IPS-18a (cell line): ENCODE measurements around the gene MEIS3.

Experiments
- H3K27ac ChIP-seq: one replicate; pipeline ENCODE4 v1.5.1; 2013; ENCODE audit warnings: low read length
- H3K27me3 ChIP-seq: one replicate; pipeline ENCODE4 v1.6.1; 2013; ENCODE audit warnings: mild to moderate bottlenecking, low read length; ENCODE audit not compliant: control insufficient read depth, insufficient read depth
- H3K36me3 ChIP-seq: one replicate; pipeline ENCODE4 v1.6.1; 2013; ENCODE audit warnings: low read depth, low read length; ENCODE audit not compliant: control insufficient read depth
- H3K4me1 ChIP-seq: one replicate; pipeline ENCODE4 v1.6.1; 2013; ENCODE audit warnings: low read depth, low read length; ENCODE audit not compliant: control insufficient read depth
- H3K4me3 ChIP-seq: one replicate; pipeline ENCODE4 v1.5.1; 2013; ENCODE audit warnings: low read length
- H3K9ac ChIP-seq: one replicate; pipeline ENCODE4 v1.6.1; 2013; ENCODE audit warnings: mild to moderate bottlenecking, low read length, moderate library complexity
- H3K9me3 ChIP-seq: one replicate; pipeline ENCODE4 v1.6.1; 2013; ENCODE audit warnings: low read depth, low read length; ENCODE audit not compliant: control insufficient read depth

The MEIS3 gene

DNA sequence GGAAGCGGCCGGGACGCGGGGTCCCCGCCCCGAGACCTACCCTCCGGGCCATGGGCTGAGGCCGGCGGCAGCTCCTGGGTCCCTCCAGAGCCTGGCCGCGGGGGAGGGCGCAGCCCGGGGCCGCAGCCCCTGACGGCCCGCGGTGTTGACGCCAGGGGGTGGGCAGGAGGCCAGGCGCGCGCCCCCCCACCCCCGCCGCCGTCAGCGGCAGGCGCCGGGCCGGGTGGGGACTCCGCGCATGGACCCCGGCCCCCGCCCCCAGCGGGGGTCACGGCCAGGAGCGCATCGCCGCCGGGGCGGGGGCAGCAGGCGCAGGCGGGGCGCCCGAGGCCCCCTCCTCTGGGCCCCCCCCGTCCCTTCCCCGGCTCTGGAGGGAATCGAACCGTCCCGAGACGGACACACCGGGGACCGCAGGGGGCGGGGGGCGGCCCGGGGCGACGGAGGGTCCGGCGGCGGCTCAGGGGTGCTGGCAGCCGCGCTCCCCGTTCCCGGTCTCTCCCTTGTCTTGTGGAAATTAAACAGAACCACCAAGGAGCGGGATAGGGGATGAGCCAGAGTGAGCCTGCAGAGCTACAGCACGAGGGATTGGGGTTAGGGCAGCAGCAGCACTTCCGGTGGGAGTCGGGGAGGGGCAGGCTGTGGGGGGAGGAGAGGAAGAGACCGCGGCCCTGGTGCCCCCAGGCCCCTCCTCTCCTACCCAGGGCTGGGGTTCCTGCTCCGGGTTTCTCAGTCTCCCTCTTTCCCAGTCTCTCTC is at the start of gene MEIS3:
Gene MEIS3, minus strand, starts transcription at position 498 of the 754 bp plus-strand sequence. Its CDS starts 446 bp downstream, at position 52.
- H3K27me3 ChIP-seq = peaks cover 77% of the 10 kb centered on the region
- no peak within 1 kb of the TSS for H3K27ac ChIP-seq
- H3K9ac ChIP-seq = no peak within 1 kb of the TSS
- peak within 1 kb of the TSS; percentile 61 for H3K4me3 ChIP-seq
- H3K36me3 ChIP-seq = no peaks in the 10 kb centered on the region
- peaks cover 22% of the 10 kb centered on the region for H3K4me1 ChIP-seq
- H3K9me3 ChIP-seq = no peaks in the 10 kb centered on the region

DNA sequence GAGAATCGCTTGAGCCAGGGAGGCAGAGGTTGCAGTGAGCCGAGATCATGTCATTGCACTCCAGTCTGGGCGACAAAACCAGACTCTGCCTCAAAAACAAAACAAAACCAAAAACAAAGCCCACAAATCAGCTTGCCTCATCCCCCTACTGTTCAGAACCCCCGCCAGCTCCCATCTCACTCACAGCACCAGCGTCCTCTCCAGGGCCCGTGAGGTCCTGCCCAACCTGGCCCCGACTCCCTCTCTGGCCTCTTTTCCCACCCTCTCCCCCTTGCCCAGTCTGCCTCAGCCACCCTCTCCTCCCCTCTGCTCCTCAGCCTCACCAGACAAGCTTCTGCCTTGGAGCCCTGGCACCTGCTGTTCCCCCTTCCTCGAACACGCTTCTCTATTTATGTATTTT is 48.6 kb upstream of the MEIS3 start:
- H3K4me1 ChIP-seq = peaks cover 11% of the 10 kb centered on the region
- no peak overlapping the region for H3K9ac ChIP-seq
- H3K36me3 ChIP-seq = no peaks in the 10 kb centered on the region
- peaks cover 14% of the 10 kb centered on the region for H3K27me3 ChIP-seq
- no peaks in the 10 kb centered on the region for H3K9me3 ChIP-seq
- no peak overlapping the region for H3K4me3 ChIP-seq
- H3K27ac ChIP-seq = no peak overlapping the region

DNA sequence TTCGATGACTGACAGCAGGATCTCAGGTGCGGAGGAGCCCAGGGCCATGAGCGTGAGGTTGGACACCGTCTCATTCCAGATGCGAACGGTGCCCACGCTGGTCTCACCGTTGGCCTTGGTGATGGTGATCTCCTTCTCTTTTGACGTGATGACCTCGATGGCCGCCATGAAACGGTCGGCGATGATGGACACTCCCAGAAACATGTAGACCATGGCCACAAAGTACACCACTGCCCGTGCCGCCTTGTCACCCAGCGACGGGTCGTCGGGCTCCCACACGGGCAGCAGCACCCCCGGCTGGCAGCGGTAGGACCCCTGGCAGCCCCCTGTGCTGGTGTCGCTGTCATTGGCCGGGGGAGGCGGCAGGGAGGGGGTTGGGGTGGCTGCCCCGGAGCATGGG is 46.6 kb upstream of the MEIS3 start:
- H3K4me3 ChIP-seq = no peak overlapping the region
- no peak overlapping the region for H3K27ac ChIP-seq
- H3K9me3 ChIP-seq = no peaks in the 10 kb centered on the region
- peaks cover 10% of the 10 kb centered on the region for H3K27me3 ChIP-seq
- H3K9ac ChIP-seq = no peak overlapping the region
- peaks cover 11% of the 10 kb centered on the region for H3K4me1 ChIP-seq
- H3K36me3 ChIP-seq = no peaks in the 10 kb centered on the region

DNA sequence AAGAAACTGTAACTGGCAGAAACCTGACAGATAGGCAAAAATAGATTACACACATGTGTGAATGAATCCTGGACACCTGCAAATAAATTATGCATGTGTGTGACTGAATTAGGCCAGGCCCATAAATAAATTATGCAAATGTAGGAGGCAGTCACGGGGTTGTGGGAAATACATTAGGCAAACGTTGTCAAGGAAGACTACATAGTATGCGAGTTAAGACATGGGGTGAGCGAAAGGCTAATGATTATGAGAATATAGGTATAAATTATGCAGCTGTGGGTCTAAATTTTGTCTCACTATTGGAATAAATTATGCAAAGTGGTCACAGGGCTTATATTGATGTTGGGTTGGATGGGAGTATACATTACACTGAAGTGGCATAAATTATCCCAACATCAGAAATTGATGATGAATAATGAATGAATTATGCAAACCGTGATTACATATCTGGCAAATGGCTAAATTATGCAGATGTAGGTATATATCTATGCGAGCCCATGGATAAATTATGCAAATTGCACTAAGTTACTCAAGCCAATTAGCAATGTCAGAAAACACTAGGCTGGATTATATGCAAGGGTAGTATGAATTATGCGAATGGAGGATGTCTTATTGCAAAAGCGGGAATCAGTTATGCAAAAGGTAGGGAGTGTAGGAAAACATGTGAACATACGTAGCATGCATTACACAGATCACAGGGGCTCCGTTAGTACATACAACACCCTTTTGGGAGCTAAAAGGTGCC is 45.5 kb upstream of the MEIS3 start:
- Histone ChIP-seq H3K4me3 (no peak overlapping the region), H3K9me3 (no peaks in the 10 kb centered on the region), H3K27ac (no peak overlapping the region), H3K4me1 (peaks cover 11% of the 10 kb centered on the region), H3K36me3 (no peaks in the 10 kb centered on the region), H3K9ac (no peak overlapping the region), H3K27me3 (no peaks in the 10 kb centered on the region)

DNA sequence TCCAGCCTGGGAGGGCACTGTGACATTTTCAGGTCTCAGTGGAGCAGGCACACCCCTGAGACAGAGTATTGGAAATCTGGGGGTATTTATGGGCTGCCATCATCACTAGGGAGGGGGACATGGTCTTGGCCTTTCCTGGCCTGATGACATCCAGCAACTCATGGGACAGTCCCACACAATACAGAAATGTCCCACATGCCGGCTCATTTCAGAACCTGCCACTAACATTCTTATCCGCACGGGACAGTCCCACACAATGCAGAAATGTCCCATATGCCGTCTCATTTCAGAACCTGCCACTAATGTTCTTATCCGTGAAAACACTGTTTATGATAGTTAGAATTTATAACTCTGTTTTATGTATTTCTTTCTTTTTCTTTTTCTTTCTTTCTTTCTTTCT is 42.5 kb upstream of the MEIS3 start:
- no peak overlapping the region for H3K27ac ChIP-seq
- H3K4me1 ChIP-seq = peaks cover 5% of the 10 kb centered on the region
- H3K9me3 ChIP-seq = no peaks in the 10 kb centered on the region
- no peak overlapping the region for H3K9ac ChIP-seq
- peaks cover 18% of the 10 kb centered on the region for H3K27me3 ChIP-seq
- H3K4me3 ChIP-seq = no peak overlapping the region
- H3K36me3 ChIP-seq = no peaks in the 10 kb centered on the region

DNA sequence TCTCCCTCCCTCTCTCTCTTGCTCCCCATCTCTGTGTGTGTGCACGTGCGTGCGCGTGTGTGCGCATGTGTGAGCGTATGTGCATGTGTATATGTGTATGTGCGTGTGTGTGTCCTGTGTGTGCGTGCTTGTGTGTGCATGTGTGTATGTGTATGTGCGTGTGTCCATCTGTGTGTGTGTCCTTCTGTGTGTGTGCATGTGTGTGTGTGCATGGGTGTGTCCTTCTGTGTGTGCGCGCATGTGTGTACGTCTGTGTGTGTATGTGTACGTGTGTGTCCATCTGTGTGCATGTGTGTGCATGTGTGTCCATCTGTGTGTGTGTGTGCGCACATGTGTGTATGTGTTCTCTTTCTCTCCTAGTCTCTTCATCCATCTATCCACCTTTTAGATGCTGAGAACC is 40.1 kb upstream of the MEIS3 start:
- H3K27ac ChIP-seq = no peak overlapping the region
- H3K9ac ChIP-seq = no peak overlapping the region
- no peaks in the 10 kb centered on the region for H3K4me1 ChIP-seq
- no peaks in the 10 kb centered on the region for H3K36me3 ChIP-seq
- H3K27me3 ChIP-seq = peaks cover 18% of the 10 kb centered on the region
- H3K4me3 ChIP-seq = no peak overlapping the region
- H3K9me3 ChIP-seq = no peaks in the 10 kb centered on the region

DNA sequence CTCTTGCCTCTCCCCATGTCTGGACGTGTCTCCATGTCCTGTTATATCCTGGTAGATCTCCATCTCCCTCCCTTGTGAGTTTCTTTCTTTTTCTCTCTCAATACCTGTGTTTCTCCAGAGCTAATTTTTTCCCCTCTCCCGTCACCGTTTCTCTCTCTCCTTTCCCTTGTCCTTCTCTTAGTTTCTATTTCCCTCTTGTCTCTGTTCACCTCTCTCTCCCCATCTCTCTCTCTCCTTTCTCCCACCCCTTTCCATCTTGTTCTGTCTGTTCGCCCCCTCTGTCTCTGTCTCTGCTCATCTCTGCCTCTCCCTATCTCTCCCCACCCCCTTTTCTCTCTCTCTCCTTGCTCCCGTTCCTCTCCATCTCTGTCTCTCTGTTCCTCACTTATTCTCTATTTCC is 39.3 kb upstream of the MEIS3 start:
- H3K4me1 ChIP-seq = no peaks in the 10 kb centered on the region
- no peak overlapping the region for H3K4me3 ChIP-seq
- no peaks in the 10 kb centered on the region for H3K36me3 ChIP-seq
- H3K9me3 ChIP-seq = no peaks in the 10 kb centered on the region
- H3K9ac ChIP-seq = no peak overlapping the region
- peaks cover 18% of the 10 kb centered on the region for H3K27me3 ChIP-seq
- H3K27ac ChIP-seq = no peak overlapping the region

DNA sequence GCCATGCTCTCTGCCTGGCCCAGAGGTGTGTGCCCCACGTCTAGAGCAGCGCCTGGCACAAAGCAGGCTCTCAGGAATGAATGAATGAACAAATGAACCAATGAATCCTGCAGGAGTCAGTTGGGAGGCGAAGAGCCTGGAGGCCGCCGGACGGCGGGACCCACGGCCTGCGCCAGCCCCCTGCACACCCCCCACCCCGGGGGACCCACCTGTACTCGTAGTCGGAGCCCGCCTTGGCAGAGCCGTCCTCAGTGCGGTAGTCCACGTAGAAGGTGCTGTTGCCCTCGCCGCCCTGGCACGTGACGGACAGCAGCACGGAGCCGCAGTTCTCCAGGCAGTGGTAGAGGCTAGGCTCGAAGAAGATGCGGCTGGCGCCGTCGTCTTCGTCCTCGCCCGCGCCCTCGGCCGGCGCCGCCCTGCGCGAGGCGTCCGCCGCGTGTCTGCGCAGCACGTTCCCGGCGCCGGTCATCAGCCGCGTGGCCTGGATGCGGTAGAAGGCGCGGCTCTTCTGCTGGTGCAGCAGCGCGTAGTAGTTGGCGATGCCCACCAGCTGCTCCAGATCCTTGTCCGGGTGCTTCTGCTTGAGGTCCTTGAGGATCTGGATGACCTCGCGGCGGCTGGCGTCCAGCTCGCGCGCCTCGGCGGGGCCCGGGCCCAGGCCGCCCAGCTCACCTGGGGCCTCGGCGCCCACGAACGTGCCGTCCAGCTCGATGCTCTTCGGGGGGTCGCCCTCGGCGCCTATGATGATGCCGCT is 37.6 kb upstream of the MEIS3 start:
- no peak overlapping the region for H3K4me3 ChIP-seq
- H3K4me1 ChIP-seq = no peaks in the 10 kb centered on the region
- H3K9me3 ChIP-seq = no peaks in the 10 kb centered on the region
- no peak overlapping the region for H3K9ac ChIP-seq
- H3K27ac ChIP-seq = no peak overlapping the region
- H3K36me3 ChIP-seq = no peaks in the 10 kb centered on the region
- peaks cover 18% of the 10 kb centered on the region for H3K27me3 ChIP-seq

DNA sequence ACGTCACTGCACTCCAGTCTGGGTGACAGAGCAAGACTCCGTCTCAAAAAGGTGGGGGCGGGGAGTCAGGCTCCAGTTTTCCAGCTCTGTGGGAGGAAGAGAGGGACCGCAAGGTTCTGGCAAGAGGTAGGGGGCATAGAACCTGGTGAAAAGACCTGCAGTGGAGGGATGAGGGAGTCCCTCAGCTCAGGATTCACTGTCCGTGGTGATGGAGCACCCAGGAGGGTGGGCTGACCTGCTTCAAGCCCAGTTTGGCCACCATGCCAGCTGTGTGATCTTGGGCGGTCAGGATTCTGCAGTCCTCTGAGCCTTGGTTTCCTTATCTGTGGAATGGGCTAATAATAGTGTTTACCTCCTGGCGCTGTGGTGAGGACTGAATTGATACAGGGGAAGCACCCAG is 31.2 kb upstream of the MEIS3 start:
- Histone ChIP-seq H3K36me3 (no peaks in the 10 kb centered on the region), H3K4me3 (no peak overlapping the region), H3K27me3 (peaks cover 29% of the 10 kb centered on the region), H3K4me1 (peaks cover 18% of the 10 kb centered on the region), H3K9ac (no peak overlapping the region), H3K27ac (no peak overlapping the region), H3K9me3 (no peaks in the 10 kb centered on the region)

DNA sequence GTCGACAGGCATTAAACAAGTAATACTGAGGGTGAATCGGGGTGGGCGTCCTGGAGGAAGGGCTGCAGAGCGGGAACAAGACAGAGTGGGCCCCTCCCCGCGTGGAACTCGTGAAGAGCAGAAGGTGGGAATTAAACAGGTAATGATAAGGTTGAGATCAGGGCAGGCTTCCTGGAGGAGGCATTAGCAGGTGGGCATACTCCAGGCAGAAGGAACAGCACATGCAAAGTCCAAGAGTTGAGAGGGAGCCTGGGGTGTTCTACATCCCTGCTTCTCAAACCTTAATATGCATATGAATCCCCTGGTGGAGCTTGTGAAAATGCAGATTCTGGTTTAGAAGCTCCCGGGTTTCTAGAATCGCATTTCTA is 29.0 kb upstream of the MEIS3 start:
- Histone ChIP-seq H3K4me3 (peak overlapping the region; percentile 55), H3K9ac (no peak overlapping the region), H3K27ac (no peak overlapping the region), H3K4me1 (peaks cover 18% of the 10 kb centered on the region), H3K9me3 (no peaks in the 10 kb centered on the region), H3K27me3 (peaks cover 38% of the 10 kb centered on the region), H3K36me3 (no peaks in the 10 kb centered on the region)

DNA sequence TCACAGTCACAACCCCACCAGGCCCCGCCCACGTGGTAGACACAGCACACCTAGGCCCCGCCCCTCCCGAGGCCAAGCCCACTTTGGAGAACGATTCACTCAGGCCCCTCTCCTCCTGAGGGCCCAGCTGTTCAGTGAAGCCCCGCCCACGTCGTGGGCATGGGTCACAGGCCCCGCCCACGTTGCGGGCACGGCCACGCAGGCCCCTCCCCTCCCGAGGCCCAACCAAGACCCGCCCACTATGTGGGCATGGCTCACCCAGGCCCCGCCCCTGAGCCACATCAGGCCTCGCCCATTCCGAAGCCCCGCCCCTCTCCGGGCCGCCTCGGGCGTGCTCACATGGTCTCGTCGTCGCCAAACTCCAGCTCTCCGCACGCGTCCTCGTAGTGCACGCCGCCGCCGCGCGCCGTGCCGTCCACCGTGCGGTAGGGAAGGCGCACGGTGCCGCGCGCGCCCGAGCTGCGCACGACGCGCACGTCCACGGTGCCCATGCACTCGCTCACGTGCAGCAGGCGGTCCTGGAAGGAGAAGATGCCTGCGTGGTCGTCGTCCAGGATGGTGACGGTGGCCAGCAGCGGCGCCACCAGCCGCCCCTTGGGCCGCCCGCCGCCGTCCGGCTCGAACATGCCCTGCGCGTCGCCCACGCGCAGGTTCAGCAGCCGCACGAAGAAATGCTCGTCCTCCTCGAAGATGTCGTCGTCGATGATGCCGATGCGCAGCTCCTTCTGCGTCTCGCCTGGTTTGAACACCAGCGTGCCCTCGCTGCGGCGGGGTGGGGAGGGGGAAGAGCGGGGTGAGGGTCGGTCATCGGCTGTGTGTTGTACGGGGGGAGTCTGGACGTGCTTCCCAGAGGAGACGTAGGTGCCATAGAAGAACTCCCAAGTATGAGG is 28.4 kb upstream of the MEIS3 start:
- Histone ChIP-seq H3K27ac (no peak overlapping the region), H3K4me1 (peaks cover 18% of the 10 kb centered on the region), H3K9me3 (no peaks in the 10 kb centered on the region), H3K36me3 (no peaks in the 10 kb centered on the region), H3K27me3 (peaks cover 38% of the 10 kb centered on the region), H3K9ac (peak overlapping the region; percentile 27), H3K4me3 (peak overlapping the region; percentile 69)
